HUES6 (cell line): Measurements from ENCODE around the gene GPC6.

ENCODE experiments used
- H3K27ac ChIP-seq: 2 replicates; pipeline ENCODE4 v1.7.0; 2013; ENCODE audit warnings: low read depth, mild to moderate bottlenecking, low read length, inconsistent platforms
- H3K27me3 ChIP-seq: 2 replicates; pipeline ENCODE4 v1.6.1; 2013; ENCODE audit warnings: low read length; ENCODE audit not compliant: control insufficient read depth, insufficient read depth
- H3K36me3 ChIP-seq: 2 replicates; pipeline ENCODE4 v1.6.1; 2013; ENCODE audit warnings: low read length; ENCODE audit not compliant: control insufficient read depth, insufficient read depth
- H3K4me1 ChIP-seq: 2 replicates; pipeline ENCODE4 v1.6.1; 2013; ENCODE audit warnings: low read length; ENCODE audit not compliant: control insufficient read depth, insufficient read depth
- H3K4me3 ChIP-seq: 2 replicates; pipeline ENCODE4 v1.5.1; 2013; ENCODE audit warnings: low read depth, low read length
- H3K9ac ChIP-seq: one replicate; pipeline ENCODE4 v1.6.1; 2013; ENCODE audit warnings: mild to moderate bottlenecking, low read length
- H3K9me3 ChIP-seq: 2 replicates; pipeline ENCODE4 v1.6.1; 2013; ENCODE audit warnings: low read depth, low read length; ENCODE audit not compliant: control insufficient read depth, insufficient read depth

GPC6 gene

GRCh38 chr13:94162289-94162688, 935.7 kb downstream of the GPC6 start:
- Histone ChIP-seq H3K9me3 (peaks cover 11% of the 10 kb centered on the region), H3K27ac (no peak overlapping the region), H3K36me3 (no peaks in the 10 kb centered on the region), H3K4me1 (peaks cover 3% of the 10 kb centered on the region; the same call in 1 of the 2 replicates), H3K27me3 (no peaks in the 10 kb centered on the region), H3K4me3 (no peak overlapping the region), H3K9ac (no peak overlapping the region)

GRCh38 chr13:94163535-94163934, 936.9 kb downstream of the GPC6 start:
- H3K27ac ChIP-seq: no peak overlapping the region
- peaks cover 11% of the 10 kb centered on the region for H3K9me3 ChIP-seq
- H3K9ac ChIP-seq: no peak overlapping the region
- no peaks in the 10 kb centered on the region for H3K36me3 ChIP-seq
- H3K4me3 ChIP-seq: no peak overlapping the region
- H3K4me1 ChIP-seq: no peaks in the 10 kb centered on the region
- H3K27me3 ChIP-seq: no peaks in the 10 kb centered on the region

GRCh38 chr13:94168783-94169453, 942.3 kb downstream of the GPC6 start:
- no peaks in the 10 kb centered on the region for H3K9me3 ChIP-seq
- no peaks in the 10 kb centered on the region for H3K27me3 ChIP-seq
- no peak overlapping the region for H3K27ac ChIP-seq
- H3K36me3 ChIP-seq: no peaks in the 10 kb centered on the region
- H3K4me1 ChIP-seq: peaks cover 23% of the 10 kb centered on the region
- no peak overlapping the region for H3K4me3 ChIP-seq
- H3K9ac ChIP-seq: no peak overlapping the region

GRCh38 chr13:94169454-94170144, 943.0 kb downstream of the GPC6 start:
- Histone ChIP-seq H3K4me1 (peaks cover 23% of the 10 kb centered on the region), H3K4me3 (no peak overlapping the region), H3K9me3 (no peaks in the 10 kb centered on the region), H3K36me3 (no peaks in the 10 kb centered on the region), H3K9ac (no peak overlapping the region), H3K27ac (no peak overlapping the region), H3K27me3 (no peaks in the 10 kb centered on the region)

GRCh38 chr13:94170145-94170571, 943.6 kb downstream of the GPC6 start:
- Histone ChIP-seq H3K36me3 (no peaks in the 10 kb centered on the region), H3K9ac (no peak overlapping the region), H3K27me3 (no peaks in the 10 kb centered on the region), H3K4me1 (peaks cover 23% of the 10 kb centered on the region), H3K9me3 (no peaks in the 10 kb centered on the region), H3K4me3 (no peak overlapping the region), H3K27ac (no peak overlapping the region)

GRCh38 chr13:94172416-94172815, 945.8 kb downstream of the GPC6 start:
- Histone ChIP-seq H3K27me3 (no peaks in the 10 kb centered on the region), H3K4me3 (no peak overlapping the region), H3K9me3 (no peaks in the 10 kb centered on the region), H3K4me1 (peaks cover 23% of the 10 kb centered on the region), H3K27ac (no peak overlapping the region), H3K9ac (no peak overlapping the region), H3K36me3 (no peaks in the 10 kb centered on the region)

GRCh38 chr13:94173312-94173854, 946.8 kb downstream of the GPC6 start:
- H3K9me3 ChIP-seq: no peaks in the 10 kb centered on the region
- H3K9ac ChIP-seq: no peak overlapping the region
- no peak overlapping the region for H3K4me3 ChIP-seq
- no peaks in the 10 kb centered on the region for H3K27me3 ChIP-seq
- H3K27ac ChIP-seq: no peak overlapping the region
- H3K36me3 ChIP-seq: no peaks in the 10 kb centered on the region
- H3K4me1 ChIP-seq: peaks cover 23% of the 10 kb centered on the region

- no peak overlapping the region for H3K27ac ChIP-seq
- H3K4me1 ChIP-seq: peaks cover 23% of the 10 kb centered on the region
- H3K4me3 ChIP-seq: no peak overlapping the region
- no peaks in the 10 kb centered on the region for H3K9me3 ChIP-seq
- H3K9ac ChIP-seq: no peak overlapping the region
- H3K27me3 ChIP-seq: no peaks in the 10 kb centered on the region
- H3K36me3 ChIP-seq: no peaks in the 10 kb centered on the region
Measured at GRCh38 chr13:94174009-94174408, 947.4 kb downstream of the GPC6 start.

GRCh38 chr13:94175076-94175475, 948.5 kb downstream of the GPC6 start:
- H3K36me3 ChIP-seq: no peaks in the 10 kb centered on the region
- peaks cover 15% of the 10 kb centered on the region for H3K4me1 ChIP-seq
- H3K9ac ChIP-seq: no peak overlapping the region
- no peaks in the 10 kb centered on the region for H3K27me3 ChIP-seq
- H3K27ac ChIP-seq: no peak overlapping the region
- no peak overlapping the region for H3K4me3 ChIP-seq
- no peaks in the 10 kb centered on the region for H3K9me3 ChIP-seq

- H3K36me3 ChIP-seq: no peaks in the 10 kb centered on the region
Measured at GRCh38 chr13:94176561-94176960, 950.0 kb downstream of the GPC6 start.

GRCh38 chr13:94177041-94177440, 950.4 kb downstream of the GPC6 start:
- H3K9ac ChIP-seq: no peak overlapping the region
- H3K4me3 ChIP-seq: no peak overlapping the region
- no peaks in the 10 kb centered on the region for H3K36me3 ChIP-seq
- no peak overlapping the region for H3K27ac ChIP-seq
- no peaks in the 10 kb centered on the region for H3K4me1 ChIP-seq
- H3K9me3 ChIP-seq: no peaks in the 10 kb centered on the region
- H3K27me3 ChIP-seq: no peaks in the 10 kb centered on the region

More at GRCh38 chr13:94176561-94176960, 950.0 kb downstream of the GPC6 start:
- Histone ChIP-seq H3K9ac (no peak overlapping the region), H3K4me3 (no peak overlapping the region), H3K27ac (no peak overlapping the region), H3K27me3 (no peaks in the 10 kb centered on the region), H3K9me3 (no peaks in the 10 kb centered on the region), H3K4me1 (peaks cover 4% of the 10 kb centered on the region)
